Coronary artery (tissue), 2 donors: Measurements from ENCODE around the gene EIF4EBP3.

Experiments
- DNase-seq: peaks from one replicate; pipeline ENCODE4 v3.0.0-alpha.2; 2017; ENCODE audit warnings: low spot score
- H3K27ac ChIP-seq, 2 donors: fragments of 200-600 bp; sonication (generic); one replicate each; pipeline ENCODE4 v1.5.1; 2016 to 2019
- H3K4me3 ChIP-seq: fragments of 200-600 bp; sonication (generic); 2 replicates; pipeline ENCODE4 v1.5.1; 2016; ENCODE audit warnings: mild to moderate bottlenecking, moderate library complexity
- TF ChIP-seq, protein P1 (sequence below): fragments of 200-600 bp; sonication (generic); IDR thresholded peaks from one replicate; pipeline ENCODE4 v1.5.1; 2019; ENCODE audit warnings: antibody characterized with exemption

The EIF4EBP3 gene

DNA sequence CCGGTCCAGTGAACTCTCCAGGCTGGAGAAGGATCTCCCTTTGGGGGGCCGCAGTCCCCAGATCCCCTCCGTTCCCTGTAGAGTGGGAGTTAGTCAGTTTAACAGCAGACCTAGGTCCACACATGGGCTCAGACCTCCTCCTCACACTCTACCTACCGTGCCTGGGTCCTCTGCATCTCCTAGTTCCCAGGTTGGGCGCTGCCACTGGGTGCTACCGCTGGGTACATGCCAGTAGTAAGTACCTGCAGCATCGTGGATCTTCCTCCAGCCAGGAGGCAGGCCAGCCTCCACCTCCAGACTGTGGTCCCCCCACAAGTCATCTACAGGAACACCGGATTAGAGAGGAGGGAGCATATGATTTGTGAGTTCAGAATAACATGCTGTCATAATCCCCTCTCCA, 16.1 kb downstream of the EIF4EBP3 start:
- peak overlapping the region; percentile 88 to 95 for H3K27ac ChIP-seq
- DNase-seq = peak; percentile 77
- TF ChIP-seq, protein P1, sequence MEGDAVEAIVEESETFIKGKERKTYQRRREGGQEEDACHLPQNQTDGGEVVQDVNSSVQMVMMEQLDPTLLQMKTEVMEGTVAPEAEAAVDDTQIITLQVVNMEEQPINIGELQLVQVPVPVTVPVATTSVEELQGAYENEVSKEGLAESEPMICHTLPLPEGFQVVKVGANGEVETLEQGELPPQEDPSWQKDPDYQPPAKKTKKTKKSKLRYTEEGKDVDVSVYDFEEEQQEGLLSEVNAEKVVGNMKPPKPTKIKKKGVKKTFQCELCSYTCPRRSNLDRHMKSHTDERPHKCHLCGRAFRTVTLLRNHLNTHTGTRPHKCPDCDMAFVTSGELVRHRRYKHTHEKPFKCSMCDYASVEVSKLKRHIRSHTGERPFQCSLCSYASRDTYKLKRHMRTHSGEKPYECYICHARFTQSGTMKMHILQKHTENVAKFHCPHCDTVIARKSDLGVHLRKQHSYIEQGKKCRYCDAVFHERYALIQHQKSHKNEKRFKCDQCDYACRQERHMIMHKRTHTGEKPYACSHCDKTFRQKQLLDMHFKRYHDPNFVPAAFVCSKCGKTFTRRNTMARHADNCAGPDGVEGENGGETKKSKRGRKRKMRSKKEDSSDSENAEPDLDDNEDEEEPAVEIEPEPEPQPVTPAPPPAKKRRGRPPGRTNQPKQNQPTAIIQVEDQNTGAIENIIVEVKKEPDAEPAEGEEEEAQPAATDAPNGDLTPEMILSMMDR = no peak
- H3K4me3 ChIP-seq = peak overlapping the region; percentile 78

DNA sequence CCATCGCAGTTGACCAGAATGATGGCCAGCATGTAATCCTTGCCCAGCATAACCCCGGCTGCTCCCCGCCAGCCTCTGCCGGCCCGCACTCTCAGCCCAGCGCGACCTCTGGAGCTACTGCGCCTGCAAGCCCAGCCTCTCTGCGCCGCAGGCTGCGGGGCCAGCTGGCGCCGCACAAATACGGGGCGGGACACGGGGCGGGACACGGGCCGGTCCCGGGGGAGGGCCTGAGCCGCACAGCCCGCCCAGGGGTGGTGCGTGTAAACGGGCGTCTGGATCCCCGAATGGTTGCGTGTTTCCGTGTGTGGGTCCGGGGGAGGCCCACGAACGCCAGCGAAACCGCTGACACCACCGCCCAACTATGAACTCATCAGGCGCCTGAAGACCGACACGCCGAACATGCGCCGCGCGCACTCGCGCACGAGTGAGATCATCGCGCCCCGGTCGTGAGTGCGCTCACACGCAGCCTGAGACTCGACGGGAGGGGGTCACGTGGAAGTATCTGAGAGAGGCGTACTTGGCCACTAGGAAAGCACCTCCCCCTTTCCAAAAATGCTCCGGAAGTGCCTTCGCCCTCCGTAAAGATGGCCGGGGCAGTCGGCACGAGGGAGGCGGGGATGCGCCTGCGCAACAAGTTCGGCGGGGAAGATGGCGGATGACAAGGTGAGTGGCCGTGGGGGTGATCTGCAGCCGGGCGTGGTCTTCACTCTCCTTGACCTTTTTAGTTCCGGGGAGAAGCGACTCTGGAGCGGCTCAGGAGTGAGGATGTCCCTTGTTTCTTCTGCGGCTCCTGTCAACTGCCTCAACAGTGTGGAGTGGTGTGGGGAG, 16.9 kb downstream of the EIF4EBP3 start, which contains the start of the genes APBB3 and SLC35A4:
TSS of gene APBB3 (minus strand) at position 403 of the 828 bp plus-strand sequence. CDS start at position 50, 353 bp downstream.
TSS of gene SLC35A4 (plus strand) at position 633 of the 828 bp plus-strand sequence. CDS start 2,342 bp downstream, outside the sequence.
- DNase-seq = peak; percentile 99
- Histone ChIP-seq H3K4me3 (peak within 1 kb of the TSS; percentile 78), H3K27ac (peak within 1 kb of the TSS; percentile 88 to 95)
- TF ChIP-seq, protein P1 = no peak

DNA sequence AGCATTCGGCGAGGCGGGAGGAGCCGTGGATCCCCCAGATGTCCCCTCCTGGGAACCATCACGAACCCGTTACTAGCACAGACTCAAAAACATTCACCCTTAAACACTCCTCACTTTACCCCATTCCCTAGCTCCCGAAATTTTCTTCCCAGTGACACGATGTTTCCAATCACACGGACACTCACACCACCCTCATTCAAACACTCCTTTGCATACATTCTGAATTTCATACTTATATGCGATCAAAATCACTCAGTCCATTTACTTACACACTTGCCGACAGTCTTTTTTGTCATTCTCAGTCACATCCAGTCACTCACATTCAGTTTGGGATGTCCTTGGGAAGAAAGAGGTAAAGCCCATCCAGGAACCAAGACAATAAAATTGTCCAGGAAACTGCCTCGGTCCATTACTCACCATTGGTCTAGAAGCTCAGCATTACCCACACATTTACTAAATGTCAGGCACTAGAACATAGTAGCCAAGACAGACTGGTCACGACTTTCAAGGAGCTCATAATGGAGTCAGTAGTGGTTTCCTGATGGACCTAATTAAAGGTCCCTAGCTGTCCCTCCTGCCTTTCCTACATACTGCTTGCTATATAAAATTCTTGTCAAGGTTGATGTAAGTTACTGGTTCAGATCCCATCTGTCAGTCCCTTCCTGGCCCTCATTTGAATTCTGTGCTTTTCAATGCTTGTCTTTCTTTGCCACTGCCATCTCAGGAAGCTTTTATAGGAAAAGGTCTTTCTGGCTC, 17.7 kb downstream of the EIF4EBP3 start:
- no peak for DNase-seq
- TF ChIP-seq, protein P1 = no peak
- H3K27ac ChIP-seq = peak overlapping the region; percentile 88 to 95

DNA sequence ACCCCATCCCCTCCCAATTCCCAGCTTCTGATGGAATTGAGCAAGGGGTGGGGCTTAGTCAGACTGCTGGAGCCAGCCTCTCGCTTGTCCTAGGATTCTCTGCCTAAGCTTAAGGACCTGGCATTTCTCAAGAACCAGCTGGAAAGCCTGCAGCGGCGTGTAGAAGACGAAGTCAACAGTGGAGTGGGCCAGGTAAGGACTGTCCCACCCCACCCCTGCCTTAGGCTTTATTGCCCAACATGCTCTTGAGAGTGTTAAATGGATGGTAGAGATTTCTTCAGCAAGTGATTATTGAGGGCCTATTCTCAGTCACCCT, 18.3 kb downstream of the EIF4EBP3 start:
- DNase-seq = no peak

More for the DNA sequence above, 17.7 kb downstream of the EIF4EBP3 start:
- H3K4me3 ChIP-seq = peak overlapping the region; percentile 78

DNA sequence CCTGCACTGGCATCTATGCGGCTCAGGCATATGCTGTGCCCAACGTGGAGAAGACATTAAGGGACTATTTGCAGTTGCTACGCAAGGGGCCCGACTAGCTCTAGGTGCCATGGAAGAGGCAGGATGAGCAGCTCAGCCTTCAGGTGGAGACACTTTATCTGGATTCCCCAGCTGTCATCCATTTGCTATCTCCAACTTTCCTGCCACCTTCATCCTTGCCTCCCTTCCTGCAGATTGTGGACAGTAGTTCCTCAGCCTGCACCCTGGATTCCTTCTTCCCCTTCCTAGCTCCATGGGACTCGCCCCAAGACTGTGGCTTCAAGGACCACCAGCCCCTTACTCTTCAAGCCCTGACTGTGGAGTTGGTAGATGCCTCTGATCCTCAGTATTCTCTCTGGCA, 19.2 kb downstream of the EIF4EBP3 start:
- Histone ChIP-seq H3K4me3 (no peak overlapping the region), H3K27ac (no peak overlapping the region)
- DNase-seq = no peak
- TF ChIP-seq, protein P1 = no peak

More for the DNA sequence above, 18.3 kb downstream of the EIF4EBP3 start:
- Histone ChIP-seq H3K4me3 (peak overlapping the region; percentile 78), H3K27ac (no peak overlapping the region)
- TF ChIP-seq, protein P1 = no peak

DNA sequence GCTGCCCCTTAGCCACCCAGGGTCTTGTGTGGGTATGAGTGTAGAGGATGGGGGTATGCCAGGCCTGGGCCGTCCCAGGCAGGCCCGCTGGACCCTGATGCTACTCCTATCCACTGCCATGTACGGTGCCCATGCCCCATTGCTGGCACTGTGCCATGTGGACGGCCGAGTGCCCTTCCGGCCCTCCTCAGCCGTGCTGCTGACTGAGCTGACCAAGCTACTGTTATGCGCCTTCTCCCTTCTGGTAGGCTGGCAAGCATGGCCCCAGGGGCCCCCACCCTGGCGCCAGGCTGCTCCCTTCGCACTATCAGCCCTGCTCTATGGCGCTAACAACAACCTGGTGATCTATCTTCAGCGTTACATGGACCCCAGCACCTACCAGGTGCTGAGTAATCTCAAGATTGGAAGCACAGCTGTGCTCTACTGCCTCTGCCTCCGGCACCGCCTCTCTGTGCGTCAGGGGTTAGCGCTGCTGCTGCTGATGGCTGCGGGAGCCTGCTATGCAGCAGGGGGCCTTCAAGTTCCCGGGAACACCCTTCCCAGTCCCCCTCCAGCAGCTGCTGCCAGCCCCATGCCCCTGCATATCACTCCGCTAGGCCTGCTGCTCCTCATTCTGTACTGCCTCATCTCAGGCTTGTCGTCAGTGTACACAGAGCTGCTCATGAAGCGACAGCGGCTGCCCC, 19.8 kb downstream of the EIF4EBP3 start:
- TF ChIP-seq, protein P1 = no peak
- Histone ChIP-seq H3K27ac (no peak overlapping the region), H3K4me3 (no peak overlapping the region)
- no peak for DNase-seq
